HG02610 (cell line): ENCODE measurements around the gene MYL9.
A peak's percentile ranks its signal among the peaks of the same experiment; 100 is the strongest.
"Not testable (repeated sequence)": the region's sequence is repeated elsewhere in the genome, so short reads cannot be mapped to it uniquely, and the experiment has no call there.

ENCODE experiments used
- ATAC-seq: cut with Tn5 transposase; IDR thresholded peaks from one replicate; pipeline ENCODE4 v1.9.1; 2021; ENCODE audit warnings: mild to moderate bottlenecking, moderate library complexity; ENCODE audit not compliant: unreplicated experiment

The MYL9 gene

DNA sequence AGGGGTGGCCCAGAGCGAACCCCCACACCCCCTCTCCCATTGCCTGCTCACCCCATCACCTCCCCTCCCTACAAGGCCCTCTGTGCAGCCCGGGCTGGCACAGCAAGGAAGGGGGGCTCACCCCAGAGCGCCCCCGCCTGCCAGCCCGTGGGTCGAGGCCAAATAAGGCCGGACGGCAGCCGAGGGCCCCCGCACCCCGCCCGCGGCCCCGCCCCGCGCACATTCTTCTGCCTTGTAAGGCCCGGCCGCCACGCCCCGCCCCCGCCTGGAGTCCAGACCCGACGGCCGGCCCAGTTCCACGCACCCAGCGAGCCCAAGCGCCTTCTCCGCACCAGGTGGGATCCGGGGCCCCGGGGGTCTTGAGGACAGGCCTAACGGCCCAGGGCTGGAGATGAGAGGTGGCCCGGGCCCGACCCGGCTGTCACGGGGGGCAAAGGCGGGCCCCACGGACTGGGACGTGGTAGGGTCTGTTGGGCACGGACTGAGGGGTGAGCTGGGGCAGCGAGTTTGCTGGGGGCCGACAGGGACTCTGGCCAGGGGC is at the start of gene MYL9:
Gene MYL9, plus strand, starts transcription at position 293 of the 541 bp plus-strand sequence. CDS start 3,366 bp downstream, outside the sequence.
- no peak for ATAC-seq

DNA sequence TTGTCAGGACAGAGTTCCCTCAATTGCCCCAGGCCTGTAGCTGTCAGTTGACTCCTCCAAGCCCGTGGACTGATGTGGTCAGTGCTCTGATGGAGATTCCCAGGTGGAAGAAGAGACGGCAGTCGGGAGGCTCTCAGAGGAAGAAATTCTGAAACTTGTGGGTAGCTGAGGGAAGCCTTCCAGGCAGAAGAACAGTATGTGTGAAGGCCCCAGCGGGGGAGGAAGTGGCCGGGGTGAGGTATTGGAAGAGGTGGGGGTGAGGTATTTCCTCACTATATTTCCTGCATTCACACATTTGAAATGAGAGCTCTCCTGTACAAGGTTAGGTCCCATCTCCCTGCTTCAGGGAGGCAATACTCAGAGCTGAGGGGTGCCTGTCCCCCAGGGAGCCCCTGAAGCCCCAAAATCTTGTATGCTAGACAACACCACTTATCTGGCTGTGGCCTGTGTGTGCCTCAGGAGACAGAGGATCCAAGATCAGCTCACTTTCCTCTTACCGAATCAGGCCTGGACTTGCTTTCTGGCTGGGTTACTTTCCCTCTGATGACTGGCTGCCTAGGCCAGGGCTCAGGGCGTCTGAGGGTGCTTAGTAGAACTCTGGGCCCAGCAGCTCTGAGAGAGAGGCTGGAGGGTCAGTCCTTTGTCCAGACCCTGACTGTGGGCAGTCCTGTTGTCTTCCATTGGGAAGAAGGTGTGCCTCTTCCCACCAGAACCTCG is 49.3 kb upstream of the MYL9 start:
- ATAC-seq = peak; percentile 59

DNA sequence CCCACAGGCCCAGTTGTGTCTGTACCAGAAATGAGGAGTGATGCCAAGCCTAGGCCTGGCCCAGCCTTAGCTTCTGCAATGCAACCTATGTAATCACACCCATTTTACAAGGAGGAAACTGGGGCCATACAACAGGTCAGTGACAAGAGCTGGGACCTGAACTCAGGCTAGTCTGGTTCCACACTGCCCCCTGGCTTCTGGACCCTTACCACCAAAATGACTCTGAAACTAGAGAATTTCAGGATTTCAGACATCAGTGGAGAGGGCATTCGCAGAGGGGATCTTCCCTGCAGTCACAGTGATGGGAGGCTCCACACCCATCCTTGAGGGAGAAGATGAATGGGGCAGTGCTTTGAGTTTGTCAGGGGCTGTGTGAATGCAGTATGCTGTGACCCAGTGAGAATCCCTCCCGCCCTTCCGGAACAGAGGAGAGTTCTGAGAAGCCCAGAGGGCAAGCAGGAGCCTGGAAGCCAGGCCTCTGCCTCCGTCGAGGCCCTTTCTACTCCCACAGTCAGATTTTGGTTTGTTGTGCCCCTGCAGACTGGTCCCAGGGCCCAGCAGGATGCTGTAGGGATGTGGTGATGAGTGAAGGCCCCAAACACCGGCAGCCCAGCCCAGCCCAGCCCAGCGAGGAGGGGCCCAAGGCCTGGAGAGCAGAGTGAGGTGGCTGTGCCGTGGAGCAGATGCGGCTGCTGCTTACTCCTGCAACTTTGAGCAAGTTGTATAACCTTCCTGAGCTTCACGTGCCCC is 48.1 kb upstream of the MYL9 start:
- no peak for ATAC-seq

DNA sequence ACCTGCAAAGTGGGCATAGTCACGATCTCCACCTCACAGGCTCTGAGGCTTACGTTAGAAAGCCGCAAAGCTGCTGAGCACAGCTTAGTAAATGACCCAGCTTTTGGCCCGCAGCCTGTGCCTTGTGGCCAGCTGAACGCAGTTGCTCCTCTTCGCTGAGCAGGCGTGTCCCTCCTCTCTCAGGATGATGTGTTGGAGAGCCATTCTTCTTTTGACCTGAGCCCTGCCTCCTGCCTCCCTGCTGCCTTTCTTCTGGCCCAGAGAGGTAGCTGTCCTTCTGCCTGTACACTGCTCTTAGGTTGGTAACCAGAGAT is 47.6 kb upstream of the MYL9 start:
- no peak for ATAC-seq

DNA sequence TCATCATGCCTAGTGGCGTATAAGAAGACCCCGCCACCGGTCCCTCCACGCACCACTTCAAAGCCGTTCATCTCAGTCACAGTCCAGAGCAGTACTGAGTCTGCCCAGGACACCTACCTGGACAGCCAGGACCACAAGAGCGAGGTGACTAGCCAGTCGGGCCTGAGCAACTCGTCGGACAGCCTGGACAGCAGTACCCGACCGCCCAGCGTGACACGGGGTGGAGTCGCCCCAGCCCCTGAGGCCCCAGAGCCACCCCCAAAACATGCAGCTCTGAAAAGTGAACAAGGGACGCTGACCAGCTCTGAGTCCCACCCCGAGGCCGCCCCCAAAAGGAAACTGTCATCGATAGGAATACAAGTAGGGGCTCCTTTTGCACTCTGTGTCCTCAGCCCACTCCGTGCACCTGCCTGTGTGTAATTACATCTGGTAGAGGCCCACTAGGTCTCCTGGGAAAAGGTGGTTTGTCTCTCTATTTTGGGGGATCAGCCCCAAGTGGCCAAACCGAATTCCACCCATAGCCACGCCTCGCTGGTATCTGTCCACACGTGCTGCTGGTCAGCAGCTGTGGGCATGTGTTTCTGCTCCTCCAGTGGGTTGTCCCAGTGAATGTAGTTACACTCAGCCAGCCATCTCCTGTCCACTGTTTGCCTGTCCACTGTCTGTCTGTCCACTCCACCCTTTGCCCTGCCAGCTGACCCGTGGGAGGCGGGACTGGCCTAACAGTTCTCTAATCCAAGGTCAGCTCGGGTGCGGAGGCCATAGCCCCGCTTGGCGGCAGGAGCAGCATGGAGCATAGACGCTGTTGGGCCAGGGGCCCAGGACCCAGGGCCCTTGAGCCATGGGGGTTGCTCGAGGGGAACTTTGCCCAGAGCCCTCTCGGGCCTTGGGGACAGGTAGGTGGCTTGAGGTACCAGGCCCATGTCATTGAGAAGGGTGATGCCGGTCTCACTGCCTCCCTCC is 44.3 kb upstream of the MYL9 start:
- no peak for ATAC-seq

DNA sequence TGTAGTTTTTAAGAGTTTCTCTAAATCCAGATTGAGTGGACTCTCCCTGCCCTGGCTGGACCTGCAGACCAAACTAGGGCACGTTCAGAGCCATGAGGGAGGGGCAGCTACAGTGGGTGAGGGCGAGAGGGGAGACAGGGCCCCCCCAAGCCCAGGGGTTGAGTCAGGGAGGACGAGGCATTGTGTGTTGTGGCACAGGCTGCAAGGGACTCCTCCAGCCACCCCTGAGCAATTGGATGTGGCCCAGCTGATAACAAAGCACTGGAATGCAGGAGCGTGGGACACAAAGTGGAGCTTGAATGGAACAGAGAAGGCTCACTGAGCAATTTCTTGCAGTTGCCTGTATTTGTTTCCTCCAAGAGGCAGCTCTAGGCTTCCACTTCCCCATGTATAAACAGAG is 43.5 kb upstream of the MYL9 start:
- ATAC-seq = no peak

DNA sequence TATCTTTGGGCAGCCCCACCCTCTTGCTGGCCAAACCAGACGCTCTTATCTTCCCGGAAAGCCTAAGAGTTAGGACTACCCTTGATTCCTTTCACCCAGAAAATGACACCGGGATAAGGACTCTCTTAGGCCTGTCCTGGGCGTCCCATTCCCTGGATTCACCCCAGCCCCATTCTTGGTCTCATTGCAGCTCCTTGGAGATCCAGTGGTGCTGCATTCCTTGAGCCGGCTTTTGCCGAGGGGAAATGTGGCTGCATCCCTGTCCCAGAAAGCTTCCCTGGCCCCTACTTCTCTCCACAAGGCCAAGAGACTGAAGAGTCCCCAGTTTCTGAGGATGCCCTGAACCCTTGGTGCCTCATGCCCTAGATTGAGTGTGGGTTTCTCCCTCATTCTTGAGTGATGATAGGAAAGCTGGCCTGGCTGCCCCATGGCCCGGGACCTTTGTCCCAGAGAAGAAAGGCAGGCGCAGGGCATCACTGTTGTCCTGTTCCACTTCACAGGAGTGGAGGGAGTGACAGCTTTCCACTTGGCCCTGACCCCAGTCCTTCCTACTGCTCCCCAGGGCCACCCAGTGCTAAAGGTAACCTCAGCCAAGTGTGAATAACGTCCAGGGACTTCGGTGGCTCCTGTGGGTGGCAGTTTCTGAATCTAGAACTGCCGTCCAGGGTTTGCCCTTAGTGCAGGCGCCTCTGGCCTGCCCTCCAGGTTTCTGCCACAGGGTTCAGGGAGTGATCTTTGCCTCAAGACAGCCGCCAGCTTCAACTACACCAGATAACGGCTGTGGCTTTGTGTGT is 42.7 kb upstream of the MYL9 start:
- no peak for ATAC-seq

DNA sequence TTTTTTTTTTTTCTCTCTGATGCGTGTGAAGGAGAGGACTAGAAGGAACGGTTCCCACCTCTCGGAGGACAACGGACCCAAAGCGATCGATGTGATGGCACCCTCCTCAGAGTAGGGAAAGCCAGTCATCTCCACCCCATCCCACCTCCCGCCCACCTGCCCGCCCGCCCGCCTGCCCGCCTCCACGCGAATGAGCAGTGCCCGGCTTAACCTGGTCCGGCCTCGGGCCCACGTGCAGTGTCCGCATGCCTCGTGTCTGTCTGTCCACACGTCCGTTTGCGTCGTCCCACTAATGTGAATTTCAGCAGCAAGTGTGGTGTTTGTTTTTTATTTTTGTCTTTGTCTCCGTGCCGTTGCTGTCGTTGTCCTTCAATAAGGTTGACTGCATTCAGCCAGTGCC is 42.1 kb upstream of the MYL9 start:
- ATAC-seq = no peak

DNA sequence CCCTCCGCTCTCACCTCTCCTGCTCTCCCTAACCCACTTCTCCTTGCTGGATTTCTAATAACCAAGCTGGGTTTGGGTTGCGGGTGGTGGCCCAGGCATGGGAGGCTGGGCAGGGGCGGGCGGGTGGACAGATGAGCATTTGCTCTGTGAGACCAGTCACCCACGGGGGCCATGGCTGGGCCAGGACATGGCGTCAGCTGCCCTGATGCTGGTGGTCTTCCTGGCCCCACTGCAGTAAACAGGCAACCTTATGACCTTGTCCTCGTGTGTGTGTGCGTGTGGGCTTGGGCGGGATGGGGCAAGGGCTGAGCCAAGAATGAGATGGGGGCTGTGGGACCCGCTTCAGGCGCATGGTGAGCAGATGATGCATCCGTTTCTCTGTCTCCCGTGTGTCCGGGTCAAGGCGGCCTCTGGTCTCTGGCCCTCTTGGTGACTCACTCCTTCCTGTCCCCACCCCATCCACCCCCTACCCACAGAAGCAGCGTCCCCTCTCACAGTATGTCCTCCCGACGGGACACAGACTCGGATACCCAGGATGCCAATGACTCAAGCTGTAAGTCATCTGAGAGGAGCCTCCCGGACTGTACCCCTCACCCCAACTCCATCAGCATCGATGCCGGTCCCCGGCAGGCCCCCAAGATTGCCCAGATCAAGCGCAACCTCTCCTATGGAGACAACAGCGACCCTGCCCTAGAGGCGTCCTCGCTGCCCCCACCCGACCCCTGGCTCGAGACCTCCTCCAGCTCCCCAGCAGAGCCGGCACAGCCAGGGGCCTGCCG is 41.4 kb upstream of the MYL9 start:
- ATAC-seq = no peak

DNA sequence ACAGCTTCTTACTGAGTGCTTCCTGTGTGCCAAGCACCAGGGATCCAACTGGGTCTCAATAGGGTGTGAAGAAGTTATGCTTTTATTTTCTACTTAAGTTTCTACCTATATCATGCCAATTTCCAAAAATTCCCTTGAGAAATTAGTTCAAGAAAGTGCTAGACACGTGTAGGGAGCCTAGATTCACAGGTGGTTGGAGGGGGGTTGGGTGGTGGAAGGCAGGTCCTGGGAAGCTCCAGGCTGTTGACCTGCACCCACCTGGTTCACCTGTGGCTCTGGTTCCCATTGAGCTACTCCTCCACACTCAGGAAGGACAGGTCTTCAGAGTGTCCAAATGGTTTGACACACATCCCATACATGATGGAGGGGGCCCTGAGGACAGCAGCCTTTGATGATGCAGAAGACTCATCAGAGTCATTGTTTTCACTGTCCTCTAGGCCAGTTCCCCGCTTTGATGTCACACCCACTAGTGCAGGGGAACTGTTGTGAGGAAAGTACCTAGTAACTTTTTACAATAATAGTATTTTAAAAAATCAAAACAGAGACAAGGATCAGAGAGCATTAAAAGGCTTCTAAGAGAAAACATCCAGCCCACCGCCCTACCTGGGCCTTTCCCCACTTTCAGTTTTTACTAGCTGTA is 39.8 kb upstream of the MYL9 start:
- ATAC-seq = no peak

DNA sequence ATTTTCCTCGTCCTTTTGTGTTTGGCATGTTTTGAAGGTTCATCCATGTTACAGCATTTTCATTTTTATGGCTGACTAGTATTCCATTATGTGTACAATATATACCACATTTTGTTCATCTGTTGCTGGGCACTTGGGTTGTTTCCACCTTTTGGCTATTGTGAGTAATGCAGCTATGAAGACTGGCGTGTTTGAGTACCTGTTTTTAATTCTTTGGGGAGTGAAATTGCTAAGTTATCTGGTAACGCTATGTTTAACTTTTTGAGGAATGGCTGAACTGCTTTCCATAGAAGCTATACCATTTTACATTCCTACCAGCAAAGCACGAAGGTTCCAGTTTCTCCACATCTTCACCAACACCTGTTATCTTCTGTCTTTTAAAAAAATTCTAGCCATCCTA is 37.0 kb upstream of the MYL9 start:
- ATAC-seq = no peak

DNA sequence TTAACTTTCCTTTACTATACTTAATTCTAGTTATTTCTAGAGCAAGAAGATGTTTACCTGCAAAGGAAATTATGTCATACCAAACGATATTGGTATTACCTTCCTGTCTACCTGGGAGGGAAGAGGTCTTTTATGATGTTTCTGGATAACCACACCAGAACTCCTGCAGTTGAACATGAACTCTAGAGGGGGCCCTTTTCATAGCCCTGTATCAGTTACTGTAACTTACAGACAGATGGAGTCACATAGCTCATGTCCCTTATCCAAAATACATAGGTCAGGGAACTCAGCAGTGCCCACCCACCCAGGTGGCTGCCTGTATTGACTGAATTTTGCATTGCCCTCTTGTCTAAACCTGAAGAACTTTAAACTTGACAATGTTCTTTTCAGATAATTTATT is 35.1 kb upstream of the MYL9 start:
- no peak for ATAC-seq

DNA sequence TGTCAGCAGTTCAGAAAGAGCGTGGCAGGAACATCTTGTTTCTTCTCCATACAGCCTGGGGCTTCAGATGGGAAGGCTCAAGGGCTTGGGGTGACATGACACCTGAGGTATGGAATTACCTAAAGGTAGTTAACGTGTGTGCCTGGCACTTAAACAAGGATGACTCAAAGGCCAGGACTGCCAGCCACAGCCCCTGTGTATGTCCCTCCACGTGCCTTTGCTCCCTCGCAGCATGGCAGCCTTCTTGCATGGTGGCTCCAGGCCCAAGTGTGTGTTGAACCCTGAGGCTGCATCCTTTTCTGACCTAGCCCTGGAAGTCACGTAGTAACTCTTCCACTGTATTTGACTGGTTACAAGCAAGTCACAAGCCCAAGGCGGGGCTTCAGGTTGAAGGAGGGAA is 33.6 kb upstream of the MYL9 start:
- no peak for ATAC-seq

DNA sequence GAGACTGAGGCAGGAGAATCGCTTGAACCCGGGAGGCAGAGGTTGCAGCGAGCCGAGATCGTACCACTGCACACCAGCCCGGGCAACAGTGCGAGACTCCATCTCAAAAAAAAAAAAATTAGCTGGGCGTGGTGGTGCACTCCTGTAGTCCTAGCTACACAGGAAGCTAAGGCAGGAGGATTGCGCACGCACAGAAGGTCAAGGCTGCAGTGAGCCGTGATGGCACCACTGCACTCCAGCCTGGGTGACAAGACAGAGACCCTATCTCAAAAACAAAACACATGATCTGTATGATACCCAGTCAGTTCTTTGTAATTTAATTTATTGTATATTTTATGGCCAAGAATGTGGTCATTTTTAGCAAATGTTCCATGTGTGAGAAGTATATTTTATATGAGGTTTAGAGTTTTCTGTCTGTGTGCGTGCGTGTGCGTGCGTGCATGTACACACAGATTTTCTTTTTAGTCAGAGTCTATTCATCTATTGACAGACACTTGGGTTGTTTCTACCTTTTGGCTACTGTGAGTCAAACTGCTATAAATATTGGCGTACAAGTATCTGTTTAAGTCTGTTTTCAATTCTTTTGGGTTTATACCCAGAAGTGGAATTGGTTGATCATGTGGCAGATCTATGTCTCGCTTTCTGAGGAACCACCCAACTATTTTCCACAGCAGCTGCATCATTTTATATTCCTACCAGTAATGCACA is 22.2 kb upstream of the MYL9 start:
- no peak for ATAC-seq

DNA sequence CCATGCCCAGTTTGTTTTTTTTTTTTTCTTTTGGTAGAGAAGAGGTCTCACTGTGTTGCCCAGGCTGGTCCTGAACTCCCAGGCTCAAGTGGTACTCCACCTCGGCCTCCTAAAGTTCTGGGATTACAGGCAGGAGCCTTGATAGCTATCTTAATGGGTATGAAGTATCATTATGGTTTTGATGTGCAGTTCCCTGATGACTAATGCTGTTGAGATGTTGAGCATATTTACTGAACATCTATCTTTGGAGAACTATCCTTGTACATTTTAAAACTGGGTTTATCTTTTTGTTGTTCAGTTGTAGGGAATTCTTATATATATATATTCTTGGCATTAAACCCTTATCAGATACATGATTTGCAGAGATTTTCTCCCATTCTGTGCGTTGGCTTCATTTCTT is 21.4 kb upstream of the MYL9 start:
- ATAC-seq = no peak

DNA sequence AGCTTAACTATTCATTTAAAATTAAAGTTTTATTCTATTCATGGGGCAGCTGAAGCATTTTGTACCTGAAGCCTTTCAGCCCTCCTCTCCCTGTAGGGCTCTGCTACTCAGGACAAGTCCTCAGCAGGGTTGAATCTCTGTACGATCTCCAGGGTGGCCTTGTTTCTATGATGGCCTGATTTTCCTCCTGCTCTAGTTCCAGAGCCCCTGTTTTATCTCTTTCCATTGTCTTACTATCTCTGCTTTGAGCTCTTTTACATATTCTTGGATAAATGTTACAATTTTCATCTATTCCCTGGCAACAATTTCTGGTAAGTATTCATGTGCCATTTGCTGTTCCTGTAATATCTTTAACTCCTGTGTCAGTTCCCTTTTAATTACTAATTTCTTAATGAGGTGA is 19.8 kb upstream of the MYL9 start:
- ATAC-seq = no peak

DNA sequence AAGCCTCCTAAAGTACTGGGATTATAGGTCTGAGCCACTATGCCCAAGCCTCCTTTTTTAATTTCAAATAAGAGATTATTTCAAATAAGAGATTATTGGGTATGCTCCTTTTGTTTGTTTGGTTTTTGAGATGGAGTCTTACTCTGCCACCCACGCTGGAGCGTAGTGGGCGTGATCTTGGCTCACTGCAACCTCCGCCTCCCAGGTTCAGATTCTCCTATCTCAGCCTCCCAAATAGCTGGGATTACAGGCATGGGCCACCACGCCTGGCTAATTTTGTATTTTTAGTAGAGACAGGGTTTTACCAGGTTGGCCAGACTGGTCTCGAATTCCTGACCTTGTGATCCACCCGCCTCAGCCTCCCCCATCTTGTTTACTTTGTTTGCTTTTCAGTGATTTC is 18.9 kb upstream of the MYL9 start:
- ATAC-seq = not testable (repeated sequence)

DNA sequence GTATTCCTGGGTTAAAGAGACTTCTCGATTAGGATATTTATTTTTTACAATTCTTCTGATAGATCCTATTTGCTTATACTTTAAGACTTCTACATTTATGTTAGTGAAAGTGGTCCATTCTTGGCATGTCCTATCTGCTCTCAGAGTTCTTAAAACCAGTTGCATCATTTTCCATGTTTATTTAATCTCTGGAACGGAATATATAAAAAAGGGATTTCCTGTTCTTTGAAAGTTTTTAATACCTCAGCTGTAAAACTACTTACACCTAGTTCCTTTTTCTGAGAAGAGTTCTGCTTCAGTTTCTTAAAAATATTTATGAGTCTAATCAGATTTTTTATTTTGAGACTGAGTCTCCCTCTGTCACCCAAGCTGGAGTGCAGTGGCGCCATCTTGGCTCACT is 18.0 kb upstream of the MYL9 start:
- no peak for ATAC-seq
